HG02840 (cell line): Measurements from ENCODE around the gene LILRB4.
"Not testable (repeated sequence)": the region's sequence is repeated elsewhere in the genome, so short reads cannot be mapped to it uniquely, and the experiment has no call there.

ENCODE experiments used
- ATAC-seq: cut with Tn5 transposase; IDR thresholded peaks from one replicate; pipeline ENCODE4 v1.9.1; 2021; ENCODE audit warnings: mild to moderate bottlenecking, moderate library complexity, moderate number of reproducible peaks; ENCODE audit not compliant: unreplicated experiment, low FRiP score

The LILRB4 gene

GRCh38 chr19:54662730-54663129 is at the start of gene LILRB4:
TSS of gene LILRB4 (plus strand) at chr19:54662985. CDS start at chr19:54663034, 49 bp downstream.
- ATAC-seq, result no peak

- ATAC-seq, result no peak
Observed at GRCh38 chr19:54614726-54615125, 48.1 kb upstream of the LILRB4 start.

- ATAC-seq, result peak; percentile 42
Observed at GRCh38 chr19:54616057-54616456, 46.7 kb upstream of the LILRB4 start.

GRCh38 chr19:54616821-54617560 is 45.8 kb upstream of the LILRB4 start:
- peak; percentile 64 for ATAC-seq

- ATAC-seq, result no peak
Observed at GRCh38 chr19:54620464-54620863, 42.3 kb upstream of the LILRB4 start.

- ATAC-seq, result no peak
Observed at GRCh38 chr19:54622431-54622830, 40.4 kb upstream of the LILRB4 start.

GRCh38 chr19:54624234-54624633 is 38.6 kb upstream of the LILRB4 start:
- not testable (repeated sequence) for ATAC-seq

- ATAC-seq, result not testable (repeated sequence)
Observed at GRCh38 chr19:54624934-54625730, 37.7 kb upstream of the LILRB4 start.

- ATAC-seq, result no peak
Observed at GRCh38 chr19:54626757-54627156, 36.0 kb upstream of the LILRB4 start.

GRCh38 chr19:54627912-54628311 is 34.9 kb upstream of the LILRB4 start:
- ATAC-seq, result not testable (repeated sequence)

- not testable (repeated sequence) for ATAC-seq
Observed at GRCh38 chr19:54630262-54630661, 32.5 kb upstream of the LILRB4 start, which contains the start of gene LILRB1. TSS of gene LILRB1 (plus strand) at chr19:54630484. CDS start at chr19:54631074, 590 bp downstream.

GRCh38 chr19:54630782-54631181 is 32.0 kb upstream of the LILRB4 start:
- no peak for ATAC-seq

GRCh38 chr19:54631489-54632337 is 31.1 kb upstream of the LILRB4 start:
- not testable (repeated sequence) for ATAC-seq

- ATAC-seq, result not testable (repeated sequence)
Observed at GRCh38 chr19:54632517-54632916, 30.3 kb upstream of the LILRB4 start.

GRCh38 chr19:54633401-54633800 is 29.4 kb upstream of the LILRB4 start:
- no peak for ATAC-seq

- ATAC-seq, result not testable (repeated sequence)
Observed at GRCh38 chr19:54636081-54636480, 26.7 kb upstream of the LILRB4 start.

GRCh38 chr19:54638683-54639082 is 24.1 kb upstream of the LILRB4 start:
- ATAC-seq, result no peak

GRCh38 chr19:54642953-54643352 is 19.8 kb upstream of the LILRB4 start:
- not testable (repeated sequence) for ATAC-seq

- not testable (repeated sequence) for ATAC-seq
Observed at GRCh38 chr19:54643583-54643982, 19.2 kb upstream of the LILRB4 start.

GRCh38 chr19:54644056-54644455 is 18.7 kb upstream of the LILRB4 start:
- ATAC-seq, result no peak
